GM19025 (cell line): ENCODE measurements around the gene EIF4B.

Experiments used
- ATAC-seq: cut with Tn5 transposase; IDR thresholded peaks from one replicate; pipeline ENCODE4 v1.9.1; 2021; ENCODE audit warnings: mild to moderate bottlenecking, low read depth, moderate library complexity; ENCODE audit not compliant: unreplicated experiment

EIF4B gene

GRCh38 chr12:53067993-53068770, 61.9 kb downstream of the EIF4B start:
- ATAC-seq: no peak

GRCh38 chr12:53068811-53069585, 62.7 kb downstream of the EIF4B start:
- no peak for ATAC-seq

- no peak for ATAC-seq
These were observed 63.6 kb downstream of the EIF4B start for GRCh38 chr12:53069621-53070410.

GRCh38 chr12:53070877-53071492, 64.7 kb downstream of the EIF4B start:
- ATAC-seq: no peak

- ATAC-seq: no peak
These were observed 65.6 kb downstream of the EIF4B start for GRCh38 chr12:53071591-53072551.

- ATAC-seq: no peak
These were observed 67.6 kb downstream of the EIF4B start for GRCh38 chr12:53073881-53074280.

- ATAC-seq: no peak
These were observed 68.2 kb downstream of the EIF4B start for GRCh38 chr12:53074283-53074998.

- ATAC-seq: no peak
These were observed 68.7 kb downstream of the EIF4B start for GRCh38 chr12:53074999-53075370.

GRCh38 chr12:53076461-53076860, 70.2 kb downstream of the EIF4B start:
- no peak for ATAC-seq

- ATAC-seq: no peak
These were observed 70.8 kb downstream of the EIF4B start for GRCh38 chr12:53077030-53077429.

- ATAC-seq: no peak
These were observed 72.4 kb downstream of the EIF4B start for GRCh38 chr12:53078425-53079225.

DNA sequence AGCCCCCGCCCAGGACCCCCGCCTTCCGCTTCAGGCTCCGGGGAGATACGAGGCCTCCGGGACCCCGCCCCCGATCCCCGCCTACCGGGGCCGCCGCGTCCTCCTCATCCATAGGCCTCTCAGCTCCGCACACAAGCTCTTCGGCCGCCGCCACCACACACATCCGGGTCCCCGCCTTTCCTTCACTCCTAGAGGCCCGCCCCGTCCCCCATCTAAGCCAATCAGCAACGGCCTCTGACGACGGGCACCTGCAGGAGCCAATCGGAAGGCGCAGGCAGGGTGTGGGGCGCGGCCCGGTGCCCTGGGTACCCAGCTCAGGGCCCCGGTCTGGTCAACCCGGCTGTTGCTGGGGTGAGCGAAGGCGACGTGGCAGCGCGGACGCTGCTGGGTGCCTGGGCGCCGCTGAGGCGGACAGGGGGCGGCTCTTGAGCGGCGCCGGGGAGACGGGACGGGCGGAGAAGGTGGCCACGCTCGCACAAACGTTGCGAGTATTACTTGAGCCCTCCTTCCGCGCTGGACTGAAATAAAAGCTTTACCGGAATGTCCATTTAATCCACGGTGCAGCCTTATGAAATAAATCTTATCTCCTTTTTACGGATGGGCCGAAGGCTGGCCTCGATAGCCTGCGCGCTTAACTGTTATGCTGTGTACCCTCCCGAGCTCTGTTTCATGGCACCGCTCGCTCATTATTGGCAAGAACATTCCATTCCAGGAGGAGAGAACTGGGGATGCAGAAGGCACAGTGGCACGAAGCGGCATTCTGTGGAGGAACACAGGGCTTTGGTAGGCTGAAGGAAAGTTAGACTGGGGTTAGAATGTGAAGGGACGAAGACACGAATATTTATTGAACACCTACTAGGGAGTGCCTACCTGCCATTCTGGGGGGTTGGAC, 73.2 kb downstream of the EIF4B start, which contains the start of gene SPRYD3:
Gene SPRYD3, minus strand, starts transcription at position 165 of the 892 bp plus-strand sequence. Its CDS starts 57 bp downstream, at position 108.
- peak; percentile 98 for ATAC-seq

GRCh38 chr12:53082637-53083175, 76.5 kb downstream of the EIF4B start:
- ATAC-seq: no peak

DNA sequence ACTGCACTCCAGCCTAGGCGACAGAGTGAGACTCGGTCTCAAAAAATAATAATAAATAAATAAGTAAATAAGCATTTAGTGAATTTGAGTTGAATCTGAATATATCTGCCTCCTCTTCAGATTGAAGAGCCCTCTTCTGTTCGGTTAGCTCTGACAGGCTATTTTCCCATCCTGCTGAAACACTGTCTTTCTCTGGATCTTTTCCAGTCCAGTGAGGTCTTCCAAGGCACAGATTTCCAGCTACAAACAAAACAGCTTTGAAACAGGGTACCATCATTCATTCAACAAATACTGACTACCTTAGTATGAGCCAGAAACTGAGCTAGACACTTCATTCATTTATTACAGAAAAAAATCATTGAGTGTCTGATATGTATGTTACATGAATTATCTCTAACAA, 80.1 kb downstream of the EIF4B start:
- ATAC-seq: no peak

DNA sequence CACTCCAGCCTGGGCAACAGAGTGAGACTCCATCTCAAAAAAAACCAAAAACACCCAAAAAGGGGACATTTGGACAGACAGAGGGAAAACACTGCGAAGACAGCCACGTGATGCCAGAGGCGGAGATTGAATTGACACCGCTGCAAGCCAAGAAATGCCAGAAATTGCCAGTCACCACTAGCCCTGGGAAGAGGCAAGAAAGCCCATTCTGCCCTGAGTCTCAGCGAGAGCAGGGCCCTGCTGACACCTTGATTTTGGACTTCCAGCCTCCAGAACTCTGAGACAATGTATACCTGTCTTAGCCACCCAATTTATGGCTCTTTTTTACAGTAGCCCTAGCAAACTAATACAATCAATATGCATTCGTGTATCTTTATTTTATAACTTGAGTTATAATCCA, 83.8 kb downstream of the EIF4B start:
- no peak for ATAC-seq

GRCh38 chr12:53090554-53090953, 84.3 kb downstream of the EIF4B start:
- ATAC-seq: no peak

DNA sequence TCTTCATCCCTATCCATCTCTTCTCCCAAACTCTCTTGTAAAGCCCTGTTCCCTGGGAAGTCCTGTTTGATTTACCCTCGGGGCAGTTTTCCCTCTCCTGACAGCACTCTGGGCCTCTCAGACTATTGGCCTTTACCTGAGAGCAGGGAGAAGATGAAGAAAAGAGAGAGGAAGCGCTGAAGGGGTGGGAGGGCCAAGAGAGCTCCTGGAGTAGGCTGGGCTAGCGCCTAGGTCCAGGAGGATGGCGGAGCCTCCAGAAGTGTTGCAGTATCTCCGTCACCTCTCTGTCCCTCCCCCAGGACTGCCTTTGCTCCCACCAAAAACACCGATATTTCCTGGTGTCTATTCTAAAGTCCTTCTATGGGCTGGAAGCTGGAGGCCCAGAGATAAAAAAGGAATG, 85.5 kb downstream of the EIF4B start:
- ATAC-seq: no peak
